Cardiac muscle cell (in vitro differentiated cells and primary cell): ENCODE results near the gene SCN7A. TPM values are rescaled to one million over a fixed set of nuclear protein-coding genes. Genes with fewer than 3 reads are reported as not detected.

ENCODE experiments used
- DNase-seq, 2 donors: peaks; one replicate each; pipeline versions ENCODE4 v3.0.0 to v3.0.0-alpha.2; 2010 to 2017; ENCODE audit warnings: low read depth in 1 of 2, low spot score in 1 of 2
- H3K27ac ChIP-seq: fragments of 200-600 bp; sonication (generic); 2 replicates; pipeline ENCODE4 v1.5.1; 2016
- H3K27me3 ChIP-seq: fragments of 200-600 bp; sonication (generic); 2 replicates; pipeline ENCODE4 v1.6.0; 2016; ENCODE audit warnings: control low read depth
- H3K36me3 ChIP-seq: fragments of 200-600 bp; sonication (generic); 2 replicates; pipeline ENCODE4 v1.5.1; 2016; ENCODE audit warnings: control low read depth
- H3K4me1 ChIP-seq: fragments of 200-600 bp; sonication (generic); 2 replicates; pipeline ENCODE4 v1.8.1; 2017; ENCODE audit warnings: low read depth, mild to moderate bottlenecking, mixed run types
- H3K4me3 ChIP-seq: fragments of 200-600 bp; sonication (generic); 2 replicates; pipeline ENCODE4 v1.5.1; 2016; ENCODE audit warnings: mild to moderate bottlenecking
- H3K9me3 ChIP-seq: fragments of 200-600 bp; sonication (generic); 2 replicates; pipeline ENCODE4 v1.5.1; 2017; ENCODE audit warnings: low read depth, mild to moderate bottlenecking, control low read depth
- polyA plus RNA-seq: library from polyadenylated mRNA; unstranded; fragments of >200 nt; fragmentation: Nextera tagmentation; extraction: Ambion mirVana; gene quantifications from 2 replicates; pipeline ENCODE4 v1.2.1, GENCODE V29; 2016
- total RNA-seq: library from RNA; depleted of rRNA; stranded (reverse); fragments of >200 nt; gene quantifications from 2 replicates; pipeline ENCODE4 v1.2.3, GENCODE V29; 2016
- TF ChIP-seq, protein P1 (sequence below): IDR thresholded peaks from 2 replicates; pipeline ENCODE4 v1.5.1; 2012; ENCODE audit warnings: low read depth, mild to moderate bottlenecking, low read length

SCN7A gene
- total and polyA plus RNA-seq, 2 experiments from 2014 or later: 0.42 to 0.89 TPM

DNA sequence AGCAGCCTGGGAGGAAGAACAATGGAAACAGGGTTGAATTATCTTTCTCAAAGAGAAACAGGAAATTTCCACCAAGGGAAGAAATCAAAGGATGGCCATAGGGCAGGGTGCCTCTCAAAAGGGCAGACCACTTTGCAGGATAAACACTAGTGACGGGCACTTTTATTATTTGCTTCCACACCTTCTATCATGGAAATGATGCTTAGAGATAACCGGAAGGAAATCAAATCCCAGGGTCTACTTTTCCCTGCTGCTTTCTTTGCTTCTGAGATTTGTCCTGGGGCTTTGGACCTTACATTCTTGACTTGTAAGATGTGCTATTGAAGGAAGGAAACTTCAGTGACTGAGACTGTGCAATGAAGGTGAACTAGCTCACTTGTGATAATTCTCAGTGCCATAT is 117.2 kb downstream of the SCN7A start:
- no peaks in the 10 kb centered on the region for H3K9me3 ChIP-seq
- no peaks in the 10 kb centered on the region for H3K36me3 ChIP-seq
- TF ChIP-seq, protein P1, sequence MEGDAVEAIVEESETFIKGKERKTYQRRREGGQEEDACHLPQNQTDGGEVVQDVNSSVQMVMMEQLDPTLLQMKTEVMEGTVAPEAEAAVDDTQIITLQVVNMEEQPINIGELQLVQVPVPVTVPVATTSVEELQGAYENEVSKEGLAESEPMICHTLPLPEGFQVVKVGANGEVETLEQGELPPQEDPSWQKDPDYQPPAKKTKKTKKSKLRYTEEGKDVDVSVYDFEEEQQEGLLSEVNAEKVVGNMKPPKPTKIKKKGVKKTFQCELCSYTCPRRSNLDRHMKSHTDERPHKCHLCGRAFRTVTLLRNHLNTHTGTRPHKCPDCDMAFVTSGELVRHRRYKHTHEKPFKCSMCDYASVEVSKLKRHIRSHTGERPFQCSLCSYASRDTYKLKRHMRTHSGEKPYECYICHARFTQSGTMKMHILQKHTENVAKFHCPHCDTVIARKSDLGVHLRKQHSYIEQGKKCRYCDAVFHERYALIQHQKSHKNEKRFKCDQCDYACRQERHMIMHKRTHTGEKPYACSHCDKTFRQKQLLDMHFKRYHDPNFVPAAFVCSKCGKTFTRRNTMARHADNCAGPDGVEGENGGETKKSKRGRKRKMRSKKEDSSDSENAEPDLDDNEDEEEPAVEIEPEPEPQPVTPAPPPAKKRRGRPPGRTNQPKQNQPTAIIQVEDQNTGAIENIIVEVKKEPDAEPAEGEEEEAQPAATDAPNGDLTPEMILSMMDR: no peak
- no peak for DNase-seq
- peaks cover 54% of the 10 kb centered on the region for H3K27me3 ChIP-seq
- no peak overlapping the region for H3K4me3 ChIP-seq
- peaks cover 8% of the 10 kb centered on the region for H3K4me1 ChIP-seq
- H3K27ac ChIP-seq: no peak overlapping the region

DNA sequence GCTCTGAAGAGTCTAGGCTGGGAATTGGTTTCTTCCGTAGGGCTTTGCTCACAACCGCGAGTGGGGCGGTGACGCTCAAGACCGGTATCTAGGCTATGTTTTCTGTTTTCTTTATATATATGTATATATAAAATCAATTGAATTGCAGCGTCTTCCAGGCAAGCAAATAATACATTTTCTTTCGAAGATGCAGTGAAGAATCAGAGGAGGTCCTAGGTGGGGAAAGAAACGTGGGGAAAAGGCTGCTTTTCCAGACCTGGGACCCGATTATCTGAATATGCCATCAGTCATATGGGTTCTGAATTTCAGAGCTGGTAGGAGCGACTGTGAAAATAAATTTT is 117.6 kb downstream of the SCN7A start:
- Histone ChIP-seq H3K27me3 (peaks cover 54% of the 10 kb centered on the region), H3K9me3 (no peaks in the 10 kb centered on the region), H3K4me3 (peak overlapping the region; percentile 48), H3K27ac (no peak overlapping the region), H3K36me3 (no peaks in the 10 kb centered on the region), H3K4me1 (peaks cover 8% of the 10 kb centered on the region)
- DNase-seq: no peak
- TF ChIP-seq, protein P1: no peak

DNA sequence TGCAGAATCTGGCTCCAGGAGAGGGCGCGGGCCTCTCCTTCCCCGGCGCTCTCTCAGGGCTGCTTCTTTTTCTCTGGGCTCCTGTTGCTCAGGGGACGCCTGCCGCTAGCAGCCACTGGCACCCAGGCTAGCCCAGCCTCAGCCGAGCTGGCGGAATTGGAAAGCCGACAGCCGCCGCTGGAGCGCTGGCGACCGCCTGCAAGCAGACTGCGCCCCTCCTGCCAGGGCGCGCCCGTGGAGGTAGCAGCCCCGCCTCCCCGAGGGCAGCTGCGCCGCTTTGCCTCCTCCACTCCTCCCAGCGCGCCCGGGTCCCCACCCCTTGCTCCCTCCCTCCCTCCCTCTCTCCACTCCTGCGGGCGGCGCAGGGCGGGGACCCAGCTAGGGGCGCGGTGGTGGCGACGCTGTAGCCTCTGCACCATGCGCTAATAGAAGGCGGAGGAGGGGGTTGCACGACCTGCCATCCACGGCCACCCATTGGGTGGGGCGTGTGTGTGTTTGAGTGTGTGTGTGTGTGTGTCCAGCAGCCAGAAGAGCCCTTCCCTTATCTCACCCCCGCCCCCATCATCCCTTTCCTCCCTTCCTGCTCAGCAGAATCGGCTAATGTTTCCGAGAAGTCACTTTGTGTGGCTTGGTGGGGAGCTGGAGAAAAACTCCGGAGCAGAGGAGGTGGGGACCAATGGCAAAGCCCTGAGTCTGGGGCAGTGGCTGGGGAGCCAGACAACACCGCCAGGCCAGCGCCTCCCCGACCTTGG is 118.1 kb downstream of the SCN7A start, which contains the start of gene SCN9A:
SCN9A (minus strand) TSS at position 209 of the 752 bp plus-strand sequence. CDS start 64,188 bp downstream, outside the sequence.
- peak within 1 kb of the TSS; percentile 48 for H3K4me3 ChIP-seq
- H3K27me3 ChIP-seq: peaks cover 54% of the 10 kb centered on the region
- H3K36me3 ChIP-seq: no peaks in the 10 kb centered on the region
- peak; percentile 70 to 92 for DNase-seq
- H3K27ac ChIP-seq: no peak within 1 kb of the TSS
- TF ChIP-seq, protein P1: no peak
- no peaks in the 10 kb centered on the region for H3K9me3 ChIP-seq
- H3K4me1 ChIP-seq: peaks cover 8% of the 10 kb centered on the region

DNA sequence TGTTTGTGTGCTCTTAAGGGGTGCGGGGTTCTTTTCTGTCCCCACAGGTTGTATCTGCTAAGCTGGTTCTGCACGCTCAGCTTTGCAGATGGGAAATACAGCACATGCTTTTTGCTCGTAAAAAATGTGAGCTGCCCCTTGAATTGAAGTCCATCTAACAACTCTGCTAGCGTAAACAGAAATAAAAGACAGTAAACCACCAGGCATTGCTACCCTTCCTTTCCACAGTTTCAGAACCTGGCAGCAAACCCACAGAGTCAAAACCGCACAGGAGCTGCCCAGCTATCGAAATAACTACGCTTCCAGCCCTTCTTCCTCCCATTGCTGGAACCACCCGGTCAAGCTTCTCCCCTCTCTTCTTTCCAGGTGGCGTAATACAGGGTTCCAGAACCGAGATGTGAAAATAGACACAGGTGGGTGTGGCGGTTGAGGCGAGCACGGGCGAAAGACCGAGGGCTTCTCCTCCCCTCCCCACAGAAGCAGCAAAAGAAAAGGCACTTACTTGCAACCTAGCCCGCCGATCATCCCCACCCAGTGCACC is 118.8 kb downstream of the SCN7A start:
- DNase-seq: peak in 1 of 2 donors; percentile 16

DNA sequence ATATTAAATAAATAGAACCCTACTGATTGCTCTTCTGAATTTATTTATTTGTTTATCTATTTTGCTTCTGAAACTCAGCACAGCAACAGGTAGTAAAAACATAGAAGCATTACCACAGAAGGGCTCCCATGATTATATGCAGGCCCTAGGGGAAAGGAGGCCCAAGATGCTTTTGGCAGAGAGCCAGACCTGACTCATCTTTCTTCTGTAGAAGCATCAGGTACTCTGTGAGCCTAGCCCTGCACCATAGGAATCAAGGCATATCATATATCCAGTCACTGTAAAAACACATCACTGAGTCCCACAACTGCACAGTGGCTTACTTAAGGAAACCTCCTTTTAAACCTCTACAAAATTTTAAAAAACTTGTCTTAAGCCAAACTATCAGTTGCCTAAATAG is 120.1 kb downstream of the SCN7A start:
- Histone ChIP-seq H3K27me3 (peaks cover 45% of the 10 kb centered on the region), H3K4me3 (no peak overlapping the region), H3K36me3 (no peaks in the 10 kb centered on the region), H3K4me1 (peaks cover 8% of the 10 kb centered on the region), H3K27ac (no peak overlapping the region), H3K9me3 (no peaks in the 10 kb centered on the region)
- peak; percentile 25 to 29 for DNase-seq
- TF ChIP-seq, protein P1: no peak

More for the DNA sequence above, 118.8 kb downstream of the SCN7A start:
- Histone ChIP-seq H3K27me3 (peaks cover 54% of the 10 kb centered on the region), H3K4me3 (peak overlapping the region; percentile 48), H3K36me3 (no peaks in the 10 kb centered on the region), H3K4me1 (peaks cover 8% of the 10 kb centered on the region), H3K9me3 (no peaks in the 10 kb centered on the region), H3K27ac (no peak overlapping the region)
- TF ChIP-seq, protein P1: no peak
